Keratinocyte (primary cell): ENCODE data around the gene PACC1. TPM values are rescaled to one million over a fixed set of nuclear protein-coding genes. Genes with fewer than 3 reads are reported as not detected.
A peak's percentile ranks its signal among the peaks of the same experiment; 100 is the strongest.

ENCODE experiments used
- DNase-seq: peaks from one replicate; pipeline ENCODE4 v3.0.0-alpha.2; 2011; ENCODE audit warnings: low read depth, missing footprints, low spot score
- FAIRE-seq: peaks from 2 replicates; lab custom pipeline; 2011; peaks lifted over from hg19 to GRCh38; lab: Jason Lieb, UNC
- H2AFZ ChIP-seq: 2 replicates; pipeline ENCODE4 v1.6.0; 2012; ENCODE audit warnings: low read length, control low read depth, inconsistent platforms; ENCODE audit not compliant: control insufficient read depth
- H3K27ac ChIP-seq: 2 replicates; pipeline ENCODE4 v1.5.1; 2011; ENCODE audit warnings: low read length; ENCODE audit not compliant: control insufficient read depth, insufficient read depth
- H3K27me3 ChIP-seq: 3 replicates; pipeline ENCODE4 v1.6.0; 2011; ENCODE audit warnings: low read length; ENCODE audit not compliant: control insufficient read depth, insufficient read depth; ENCODE audit errors: extremely low read depth
- H3K36me3 ChIP-seq, 2 experiments: 2 replicates in 1 of 2; 3 replicates in 1 of 2; pipeline ENCODE4 v1.5.1; 2011; ENCODE audit warnings: low read length in 2 of 2, mild to moderate bottlenecking in 1 of 2; ENCODE audit not compliant: control insufficient read depth in 2 of 2, insufficient read depth in 2 of 2; ENCODE audit errors: extremely low read depth in 1 of 2
- H3K4me1 ChIP-seq: 3 replicates; pipeline ENCODE4 v1.5.1; 2011; ENCODE audit warnings: low read length; ENCODE audit not compliant: control insufficient read depth, insufficient read depth; ENCODE audit errors: extremely low read depth
- H3K4me2 ChIP-seq: 3 replicates; pipeline ENCODE4 v1.6.0; 2011; ENCODE audit warnings: low read depth, low read length; ENCODE audit not compliant: control insufficient read depth, insufficient read depth; ENCODE audit errors: extremely low read depth
- H3K4me3 ChIP-seq, 3 experiments: fragments of 200-600 bp in 1 of 3; sonication (generic) in 1 of 3; 2 replicates in 2 of 3; 3 replicates in 1 of 3; pipeline ENCODE4 v1.5.1; 2011 to 2016; ENCODE audit warnings: low read length in 3 of 3, mild to moderate bottlenecking in 3 of 3, control low read depth in 2 of 3, inconsistent platforms in 1 of 3, low read depth in 1 of 3, mixed read lengths in 1 of 3, mixed run types in 1 of 3, moderate library complexity in 1 of 3; ENCODE audit not compliant: control insufficient read depth in 2 of 3, insufficient read depth in 2 of 3; ENCODE audit errors: extremely low read depth in 1 of 3
- H3K79me2 ChIP-seq: 2 replicates; pipeline ENCODE4 v1.6.0; 2012; ENCODE audit warnings: low read length; ENCODE audit not compliant: control insufficient read depth, insufficient read depth
- H3K9ac ChIP-seq: 3 replicates; pipeline ENCODE4 v1.6.0; 2011; ENCODE audit warnings: low read length; ENCODE audit not compliant: control insufficient read depth, insufficient read depth; ENCODE audit errors: extremely low read depth
- H3K9me1 ChIP-seq: 3 replicates; pipeline ENCODE4 v1.6.0; 2011; ENCODE audit warnings: low read length; ENCODE audit not compliant: control insufficient read depth, insufficient read depth; ENCODE audit errors: extremely low read depth
- H3K9me3 ChIP-seq: 2 replicates; pipeline ENCODE4 v1.5.1; 2012; ENCODE audit warnings: low read depth, low read length; ENCODE audit not compliant: control insufficient read depth
- H4K20me1 ChIP-seq: 3 replicates; pipeline ENCODE4 v1.6.0; 2011; ENCODE audit warnings: low read length; ENCODE audit not compliant: control insufficient read depth, insufficient read depth; ENCODE audit errors: extremely low read depth
- EZH2 ChIP-seq: IDR thresholded peaks from one replicate; pipeline ENCODE4 v1.6.1; 2012; ENCODE audit warnings: inconsistent platforms, mild to moderate bottlenecking, low read length, moderate library complexity
- dilution Hi-C: fragments of 300-500 bp; cut with MboI; formaldehyde crosslinking; loops from one replicate; pipeline ENCODE4 v1.7.0; 2020; ENCODE audit warnings: low sequenced_read_pairs; ENCODE audit not compliant: extremely low pct_ligation_motif_present
- polyA plus RNA-seq, 5 experiments: library from polyadenylated mRNA; depleted of rRNA in 3 of 5; stranded (reverse) in 3 of 5; stranded (forward) in 1 of 5; unstranded in 1 of 5; fragments of >200 nt; gene quantifications; 1 replicate in 1 of 5; 2 replicates in 3 of 5; 3 replicates in 1 of 5; pipeline versions ENCODE4 v1.2.1 to v1.2.3, GENCODE V29; 2011 to 2012; ENCODE audit warnings: missing spikeins in 2 of 5, low read depth in 1 of 5, low replicate concordance in 1 of 5
- TF ChIP-seq, protein P1 (sequence below), 3 experiments: IDR thresholded peaks in 1 of 3; conservative IDR thresholded peaks in 1 of 3; optimal IDR thresholded peaks in 1 of 3; 2 replicates in 2 of 3; 3 replicates in 1 of 3; pipeline versions ENCODE3 to v1.5.1; 2011; ENCODE audit warnings: low read length in 3 of 3, mild to moderate bottlenecking in 3 of 3, moderate library complexity in 2 of 3, control low read depth in 1 of 3, inconsistent platforms in 1 of 3; ENCODE audit not compliant: insufficient read depth in 2 of 3; ENCODE audit errors: extremely low read depth in 1 of 3

The PACC1 gene
- polyA plus RNA-seq, 1 donor (not counting 4 experiments of a cell fraction or from before 2014, with no cell fraction given), result 12.7 TPM

GRCh38 chr1:212457740-212458338, 43.2 kb upstream of the PACC1 start:
- DNase-seq, result no peak
- Histone ChIP-seq H3K9ac (no peak overlapping the region), H3K4me2 (no peak overlapping the region), H2AFZ (no peak overlapping the region), H3K27ac (no peak overlapping the region), H3K9me3 (no peaks in the 10 kb centered on the region), H3K9me1 (no peaks in the 10 kb centered on the region), H3K36me3 (no peaks in the 10 kb centered on the region), H3K27me3 (no peaks in the 10 kb centered on the region), H3K4me3 (no peak overlapping the region), H4K20me1 (no peaks in the 10 kb centered on the region), H3K79me2 (no peaks in the 10 kb centered on the region), H3K4me1 (no peaks in the 10 kb centered on the region)
- FAIRE-seq, result no peak
- dilution Hi-C loops, result no loop called here
- TF ChIP-seq EZH2, result no peak
- TF ChIP-seq, protein P1, sequence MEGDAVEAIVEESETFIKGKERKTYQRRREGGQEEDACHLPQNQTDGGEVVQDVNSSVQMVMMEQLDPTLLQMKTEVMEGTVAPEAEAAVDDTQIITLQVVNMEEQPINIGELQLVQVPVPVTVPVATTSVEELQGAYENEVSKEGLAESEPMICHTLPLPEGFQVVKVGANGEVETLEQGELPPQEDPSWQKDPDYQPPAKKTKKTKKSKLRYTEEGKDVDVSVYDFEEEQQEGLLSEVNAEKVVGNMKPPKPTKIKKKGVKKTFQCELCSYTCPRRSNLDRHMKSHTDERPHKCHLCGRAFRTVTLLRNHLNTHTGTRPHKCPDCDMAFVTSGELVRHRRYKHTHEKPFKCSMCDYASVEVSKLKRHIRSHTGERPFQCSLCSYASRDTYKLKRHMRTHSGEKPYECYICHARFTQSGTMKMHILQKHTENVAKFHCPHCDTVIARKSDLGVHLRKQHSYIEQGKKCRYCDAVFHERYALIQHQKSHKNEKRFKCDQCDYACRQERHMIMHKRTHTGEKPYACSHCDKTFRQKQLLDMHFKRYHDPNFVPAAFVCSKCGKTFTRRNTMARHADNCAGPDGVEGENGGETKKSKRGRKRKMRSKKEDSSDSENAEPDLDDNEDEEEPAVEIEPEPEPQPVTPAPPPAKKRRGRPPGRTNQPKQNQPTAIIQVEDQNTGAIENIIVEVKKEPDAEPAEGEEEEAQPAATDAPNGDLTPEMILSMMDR (optimal IDR thresholded peaks at IDR 0.05 in 1 of 3, IDR thresholded peaks at IDR 0.05 in 1 of 3, conservative IDR thresholded peaks at IDR 0.05 in 1 of 3; ENCODE audit: extremely low read depth in 1 of 3, insufficient read depth in 2 of 3, low read length in 3 of 3), result peak; percentile 66 to 81 (median 71)

DNA sequence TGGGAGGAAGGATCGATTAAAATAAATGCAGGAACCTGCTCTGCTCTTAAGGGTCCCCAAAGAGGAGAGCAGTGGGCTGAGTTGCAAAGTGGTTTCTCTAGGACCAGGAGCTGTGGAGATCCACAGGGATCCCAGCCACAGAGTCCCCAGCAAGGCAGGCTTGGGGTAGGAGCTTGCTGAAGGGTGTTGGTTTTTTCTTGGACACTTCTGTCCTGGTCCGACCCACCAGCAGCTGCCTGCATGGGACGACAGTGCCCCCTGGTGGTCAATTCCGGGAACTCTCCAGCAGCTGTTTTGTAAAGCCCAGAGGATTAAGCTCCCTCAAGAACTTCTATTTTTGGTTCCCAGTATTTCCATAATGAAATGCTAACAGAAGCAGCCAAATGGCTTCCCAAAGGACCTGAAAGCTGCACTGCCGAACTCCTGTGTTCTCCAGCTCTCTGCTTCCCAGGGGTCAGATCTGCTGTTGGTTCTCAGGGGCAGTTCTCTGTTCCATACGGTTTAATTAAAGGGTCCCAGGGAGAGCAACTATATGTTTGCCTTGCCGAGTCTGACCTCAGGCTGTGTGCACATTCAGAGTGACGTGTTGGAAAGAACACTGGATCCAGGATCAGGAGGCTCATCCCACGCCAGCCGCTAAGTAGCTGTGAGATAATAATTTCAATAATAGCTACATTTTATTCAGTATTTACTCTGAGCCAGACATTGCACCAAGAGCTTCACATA, 41.3 kb upstream of the PACC1 start:
- Histone ChIP-seq H3K4me3 (no peak overlapping the region), H3K4me2 (no peak overlapping the region), H3K27me3 (no peaks in the 10 kb centered on the region), H3K9me3 (no peaks in the 10 kb centered on the region), H2AFZ (no peak overlapping the region), H3K79me2 (no peaks in the 10 kb centered on the region), H3K27ac (no peak overlapping the region), H3K4me1 (no peaks in the 10 kb centered on the region), H4K20me1 (no peaks in the 10 kb centered on the region), H3K9ac (no peak overlapping the region), H3K9me1 (no peaks in the 10 kb centered on the region), H3K36me3 (no peaks in the 10 kb centered on the region)
- DNase-seq (peak; percentile 52), FAIRE-seq (peak; percentile 65)
- TF ChIP-seq, protein P1 (optimal IDR thresholded peaks at IDR 0.05 in 1 of 3, IDR thresholded peaks at IDR 0.05 in 1 of 3, conservative IDR thresholded peaks at IDR 0.05 in 1 of 3; ENCODE audit: extremely low read depth in 1 of 3, insufficient read depth in 2 of 3, low read length in 3 of 3), result peak; percentile 90 to 96 (median 94)
- no peak for TF ChIP-seq EZH2
- dilution Hi-C loops, result no loop called here
